DMS114 treated with DMSO at 0.1 percent for 48 hours (cell line): Measurements from ENCODE around the gene C14orf180.

ENCODE experiments used
- DNase-seq: peaks from one replicate; lab custom pipeline; 2025; ENCODE audit not compliant: unreplicated experiment; lab: John Stamatoyannopoulos, UW

Gene C14orf180

GRCh38 chr14:104592292-104592672, 12.7 kb downstream of the C14orf180 start:
- DNase-seq, result no peak

- DNase-seq, result no peak
Measured at GRCh38 chr14:104592785-104593184, 13.2 kb downstream of the C14orf180 start.

- DNase-seq, result no peak
Measured at GRCh38 chr14:104593241-104593701, 13.7 kb downstream of the C14orf180 start.

- no peak for DNase-seq
Measured at GRCh38 chr14:104593710-104594136, 14.2 kb downstream of the C14orf180 start.

- no peak for DNase-seq
Measured at GRCh38 chr14:104594310-104595046, 14.9 kb downstream of the C14orf180 start.

- DNase-seq, result no peak
Measured at GRCh38 chr14:104595116-104595675, 15.6 kb downstream of the C14orf180 start.

GRCh38 chr14:104595911-104596450, 16.4 kb downstream of the C14orf180 start:
- no peak for DNase-seq

GRCh38 chr14:104596451-104596918, 16.9 kb downstream of the C14orf180 start:
- DNase-seq, result no peak

- no peak for DNase-seq
Measured at GRCh38 chr14:104596927-104597351, 17.4 kb downstream of the C14orf180 start.

GRCh38 chr14:104597576-104597975, 18.0 kb downstream of the C14orf180 start:
- DNase-seq, result no peak

- no peak for DNase-seq
Measured at GRCh38 chr14:104598039-104598909, 18.7 kb downstream of the C14orf180 start.

- no peak for DNase-seq
Measured at GRCh38 chr14:104598910-104599273, 19.3 kb downstream of the C14orf180 start.

- DNase-seq, result no peak
Measured at GRCh38 chr14:104599446-104599845, 19.9 kb downstream of the C14orf180 start.

GRCh38 chr14:104600141-104600643, 20.6 kb downstream of the C14orf180 start:
- DNase-seq, result no peak

GRCh38 chr14:104600805-104601204, 21.2 kb downstream of the C14orf180 start:
- DNase-seq, result no peak

- no peak for DNase-seq
Measured at GRCh38 chr14:104601786-104602185, 22.2 kb downstream of the C14orf180 start.

GRCh38 chr14:104602315-104602932, 22.9 kb downstream of the C14orf180 start:
- no peak for DNase-seq

- DNase-seq, result no peak
Measured at GRCh38 chr14:104602933-104603325, 23.4 kb downstream of the C14orf180 start.

- no peak for DNase-seq
Measured at GRCh38 chr14:104603711-104604401, 24.3 kb downstream of the C14orf180 start.
